ENCODE data around the gene PRDX5.

PRDX5 gene

DNA sequence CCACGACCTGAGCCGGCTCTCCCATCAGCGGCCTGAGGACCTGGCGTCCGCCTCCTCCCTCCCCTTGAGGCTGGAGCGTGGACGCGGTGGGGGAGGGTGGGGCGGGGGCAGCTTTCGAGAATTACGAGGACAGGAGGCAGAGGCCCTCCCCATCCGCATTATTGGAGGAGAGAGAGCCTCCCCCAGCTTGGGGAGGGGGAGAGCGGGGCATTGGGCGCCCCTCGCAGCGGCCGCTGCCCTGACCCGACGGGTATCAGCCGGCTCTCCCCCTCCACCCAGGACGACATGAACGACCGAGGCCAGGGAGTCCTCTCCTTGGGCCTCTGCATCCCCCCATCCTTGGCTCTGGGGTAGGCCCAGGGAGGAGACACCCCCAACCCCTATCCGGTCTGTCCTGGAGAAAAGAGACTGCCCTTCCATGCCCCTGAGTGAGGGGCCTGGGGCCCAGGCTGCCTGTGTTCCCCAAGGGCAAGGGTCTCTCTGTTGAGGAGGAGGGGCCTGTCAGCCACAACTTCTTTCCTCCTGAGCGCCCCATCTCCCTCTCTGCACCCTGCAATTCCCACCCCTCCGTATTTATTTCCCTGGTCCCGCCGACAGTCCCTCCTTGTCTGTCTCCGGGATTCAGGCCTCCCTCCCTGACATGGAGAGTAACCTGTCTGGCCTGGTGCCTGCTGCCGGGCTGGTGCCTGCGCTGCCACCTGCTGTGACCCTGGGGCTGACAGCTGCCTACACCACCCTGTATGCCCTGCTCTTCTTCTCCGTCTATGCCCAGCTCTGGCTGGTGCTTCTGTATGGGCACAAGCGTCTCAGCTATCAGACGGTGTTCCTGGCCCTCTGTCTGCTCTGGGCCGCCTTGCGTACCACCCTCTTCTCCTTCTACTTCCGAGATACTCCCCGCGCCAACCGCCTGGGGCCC lies 31.8 kb upstream of the PRDX5 start:
- no peak for DNase-seq (ENCODE audit: low read depth)

GRCh38 chr11:64286801-64287159 lies 31.1 kb upstream of the PRDX5 start:
- TF ChIP-seq, protein P1, sequence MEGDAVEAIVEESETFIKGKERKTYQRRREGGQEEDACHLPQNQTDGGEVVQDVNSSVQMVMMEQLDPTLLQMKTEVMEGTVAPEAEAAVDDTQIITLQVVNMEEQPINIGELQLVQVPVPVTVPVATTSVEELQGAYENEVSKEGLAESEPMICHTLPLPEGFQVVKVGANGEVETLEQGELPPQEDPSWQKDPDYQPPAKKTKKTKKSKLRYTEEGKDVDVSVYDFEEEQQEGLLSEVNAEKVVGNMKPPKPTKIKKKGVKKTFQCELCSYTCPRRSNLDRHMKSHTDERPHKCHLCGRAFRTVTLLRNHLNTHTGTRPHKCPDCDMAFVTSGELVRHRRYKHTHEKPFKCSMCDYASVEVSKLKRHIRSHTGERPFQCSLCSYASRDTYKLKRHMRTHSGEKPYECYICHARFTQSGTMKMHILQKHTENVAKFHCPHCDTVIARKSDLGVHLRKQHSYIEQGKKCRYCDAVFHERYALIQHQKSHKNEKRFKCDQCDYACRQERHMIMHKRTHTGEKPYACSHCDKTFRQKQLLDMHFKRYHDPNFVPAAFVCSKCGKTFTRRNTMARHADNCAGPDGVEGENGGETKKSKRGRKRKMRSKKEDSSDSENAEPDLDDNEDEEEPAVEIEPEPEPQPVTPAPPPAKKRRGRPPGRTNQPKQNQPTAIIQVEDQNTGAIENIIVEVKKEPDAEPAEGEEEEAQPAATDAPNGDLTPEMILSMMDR (IDR thresholded peaks at IDR 0.05; ENCODE audit: low read length, missing control alignments), result no peak
- DNase-seq (ENCODE audit: low read depth), result no peak
- no peak overlapping the region for H3K4me3 ChIP-seq (replicated peaks; ENCODE audit: low read depth, low read length)

More for the DNA sequence above, 31.8 kb upstream of the PRDX5 start:
- peak overlapping the region; percentile 75 for H3K4me3 ChIP-seq (replicated peaks; ENCODE audit: low read depth, low read length)
- TF ChIP-seq, protein P1 (IDR thresholded peaks at IDR 0.05; ENCODE audit: low read length, missing control alignments), result peak; percentile 2

DNA sequence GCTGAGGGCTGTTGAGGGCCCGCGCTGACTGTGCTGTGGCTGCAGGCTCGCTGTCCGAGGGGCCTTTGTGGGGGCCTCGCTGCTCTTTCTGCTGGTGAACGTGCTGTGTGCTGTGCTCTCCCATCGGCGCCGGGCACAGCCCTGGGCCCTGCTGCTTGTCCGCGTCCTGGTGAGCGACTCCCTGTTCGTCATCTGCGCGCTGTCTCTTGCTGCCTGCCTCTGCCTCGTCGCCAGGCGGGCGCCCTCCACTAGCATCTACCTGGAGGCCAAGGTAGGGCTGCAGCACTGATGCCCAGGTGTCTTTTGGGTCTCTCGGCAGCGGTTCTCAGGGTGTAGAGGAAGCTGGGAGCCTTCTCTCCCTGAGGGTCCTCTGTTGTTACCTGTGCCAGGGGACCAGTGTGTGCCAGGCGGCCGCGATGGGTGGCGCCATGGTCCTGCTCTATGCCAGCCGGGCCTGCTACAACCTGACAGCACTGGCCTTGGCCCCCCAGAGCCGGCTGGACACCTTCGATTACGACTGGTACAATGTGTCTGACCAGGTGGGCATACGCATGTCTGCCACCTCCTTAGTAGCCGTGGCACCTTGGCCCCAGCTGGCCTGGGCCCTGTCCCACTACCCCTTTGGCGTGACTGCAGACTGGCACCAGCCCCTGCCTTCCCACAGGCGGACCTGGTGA lies 30.1 kb upstream of the PRDX5 start:
- DNase-seq (ENCODE audit: low read depth), result no peak
- TF ChIP-seq, protein P1 (IDR thresholded peaks at IDR 0.05; ENCODE audit: low read length, missing control alignments), result no peak
- H3K4me3 ChIP-seq (replicated peaks; ENCODE audit: low read depth, low read length), result no peak overlapping the region

DNA sequence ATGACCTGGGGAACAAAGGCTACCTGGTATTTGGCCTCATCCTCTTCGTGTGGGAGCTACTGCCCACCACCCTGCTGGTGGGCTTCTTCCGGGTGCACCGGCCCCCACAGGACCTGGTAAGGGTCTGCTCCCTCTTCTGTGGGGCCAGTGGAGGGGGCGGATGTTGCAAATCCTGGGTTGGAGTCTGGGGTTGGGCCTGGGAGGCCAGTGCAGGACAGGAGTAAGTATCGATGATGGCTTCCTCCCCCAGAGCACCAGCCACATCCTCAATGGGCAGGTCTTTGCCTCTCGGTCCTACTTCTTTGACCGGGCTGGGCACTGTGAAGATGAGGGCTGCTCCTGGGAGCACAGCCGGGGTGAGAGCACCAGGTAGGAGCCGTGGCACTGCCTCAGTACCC lies 29.6 kb upstream of the PRDX5 start:
- TF ChIP-seq, protein P1 (IDR thresholded peaks at IDR 0.05; ENCODE audit: low read length, missing control alignments), result no peak
- H3K4me3 ChIP-seq (replicated peaks; ENCODE audit: low read depth, low read length), result no peak overlapping the region

GRCh38 chr11:64289002-64289564 lies 28.8 kb upstream of the PRDX5 start:
- TF ChIP-seq, protein P1 (IDR thresholded peaks at IDR 0.05; ENCODE audit: low read length, missing control alignments), result no peak
- no peak overlapping the region for H3K4me3 ChIP-seq (replicated peaks; ENCODE audit: low read depth, low read length)

More for the DNA sequence above, 29.6 kb upstream of the PRDX5 start:
- DNase-seq (ENCODE audit: low read depth), result no peak

GRCh38 chr11:64290352-64291261 lies 27.3 kb upstream of the PRDX5 start:
- TF ChIP-seq, protein P1 (IDR thresholded peaks at IDR 0.05; ENCODE audit: low read length, missing control alignments), result no peak
- H3K4me3 ChIP-seq (replicated peaks; ENCODE audit: low read depth, low read length), result no peak overlapping the region
- no peak for DNase-seq (ENCODE audit: low read depth)

More at GRCh38 chr11:64289002-64289564, 28.8 kb upstream of the PRDX5 start:
- no peak for DNase-seq (ENCODE audit: low read depth)

All from fibroblast of pulmonary artery (primary cell).